ENCODE results near the gene ARHGAP21. TPM values are rescaled to one million over a fixed set of nuclear protein-coding genes. Genes with fewer than 3 reads are reported as not detected.

ARHGAP21 gene
- total RNA-seq, 1 donor from 2014 or later = 80.6 TPM

- no peak for DNase-seq (ENCODE audit: low read depth)
- FAIRE-seq = no peak
- H3K36me3 ChIP-seq (ENCODE audit: control insufficient read depth, insufficient read depth, low read length) = no peaks in the 10 kb centered on the region
Measured at GRCh38 chr10:24575481-24576002, 148.1 kb downstream of the ARHGAP21 start.

GRCh38 chr10:24574578-24575155 is 149.0 kb downstream of the ARHGAP21 start:
- TF ChIP-seq CTCF (IDR thresholded peaks at IDR 0.05; ENCODE audit: insufficient read depth, low read length, severe bottlenecking) = no peak
- DNase-seq (ENCODE audit: low read depth) (no peak), FAIRE-seq (no peak)
- H3K36me3 ChIP-seq (ENCODE audit: control insufficient read depth, insufficient read depth, low read length) = no peaks in the 10 kb centered on the region
- H3K27me3 ChIP-seq (ENCODE audit: control insufficient read depth, insufficient read depth, low read length) = no peaks in the 10 kb centered on the region
- H3K4me3 ChIP-seq (ENCODE audit: low read depth, low read length) = no peak overlapping the region

More at GRCh38 chr10:24575481-24576002, 148.1 kb downstream of the ARHGAP21 start:
- Histone ChIP-seq H3K27me3 (ENCODE audit: control insufficient read depth, insufficient read depth, low read length) (no peaks in the 10 kb centered on the region), H3K4me3 (ENCODE audit: low read depth, low read length) (no peak overlapping the region)
- TF ChIP-seq CTCF (IDR thresholded peaks at IDR 0.05; ENCODE audit: insufficient read depth, low read length, severe bottlenecking) = no peak

- Histone ChIP-seq H3K36me3 (ENCODE audit: control insufficient read depth, insufficient read depth, low read length) (no peaks in the 10 kb centered on the region), H3K4me3 (ENCODE audit: low read depth, low read length) (no peak overlapping the region), H3K27me3 (ENCODE audit: control insufficient read depth, insufficient read depth, low read length) (no peaks in the 10 kb centered on the region)
- FAIRE-seq = no peak
- TF ChIP-seq CTCF (IDR thresholded peaks at IDR 0.05; ENCODE audit: insufficient read depth, low read length, severe bottlenecking) = no peak
- DNase-seq (ENCODE audit: low read depth) = no peak
Measured at GRCh38 chr10:24574161-24574560, 149.5 kb downstream of the ARHGAP21 start.

- FAIRE-seq = no peak
- H3K4me3 ChIP-seq (ENCODE audit: low read depth, low read length) = no peak overlapping the region
- DNase-seq (ENCODE audit: low read depth) = no peak
- H3K36me3 ChIP-seq (ENCODE audit: control insufficient read depth, insufficient read depth, low read length) = no peaks in the 10 kb centered on the region
- TF ChIP-seq CTCF (IDR thresholded peaks at IDR 0.05; ENCODE audit: insufficient read depth, low read length, severe bottlenecking) = no peak
- H3K27me3 ChIP-seq (ENCODE audit: control insufficient read depth, insufficient read depth, low read length) = no peaks in the 10 kb centered on the region
Measured at GRCh38 chr10:24571870-24572450, 151.7 kb downstream of the ARHGAP21 start.

- no peak for FAIRE-seq
- no peak for DNase-seq (ENCODE audit: low read depth)
- Histone ChIP-seq H3K27me3 (ENCODE audit: control insufficient read depth, insufficient read depth, low read length) (no peaks in the 10 kb centered on the region), H3K36me3 (ENCODE audit: control insufficient read depth, insufficient read depth, low read length) (no peaks in the 10 kb centered on the region), H3K4me3 (ENCODE audit: low read depth, low read length) (no peak overlapping the region)
- TF ChIP-seq CTCF (IDR thresholded peaks at IDR 0.05; ENCODE audit: insufficient read depth, low read length, severe bottlenecking) = no peak
Measured at GRCh38 chr10:24570658-24571426, 152.8 kb downstream of the ARHGAP21 start.

All from bronchial epithelial cell (primary cell).